HL-60 (cell line): ENCODE measurements around the gene FMN1.

Experiments
- GABPA ChIP-seq: IDR thresholded peaks from 2 replicates; pipeline ENCODE4 v1.6.1; 2012; ENCODE audit warnings: low read depth
- POLR2AphosphoS5 ChIP-seq: IDR thresholded peaks from 2 replicates; pipeline ENCODE4 v1.6.1; 2012; ENCODE audit warnings: low read depth
- REST ChIP-seq: IDR thresholded peaks from 2 replicates; pipeline ENCODE4 v1.6.1; 2012; ENCODE audit warnings: low read depth; ENCODE audit not compliant: insufficient replicate concordance
- SPI1 ChIP-seq: IDR thresholded peaks from 2 replicates; pipeline ENCODE4 v1.6.1; 2012; ENCODE audit warnings: low read depth, mild to moderate bottlenecking, borderline replicate concordance
- TF ChIP-seq, protein P1 (sequence below): IDR thresholded peaks from one replicate; pipeline ENCODE4 v1.5.1; 2011; ENCODE audit warnings: low read length, control low read depth, inconsistent platforms; ENCODE audit not compliant: insufficient read depth

- TF ChIP-seq, protein P1, sequence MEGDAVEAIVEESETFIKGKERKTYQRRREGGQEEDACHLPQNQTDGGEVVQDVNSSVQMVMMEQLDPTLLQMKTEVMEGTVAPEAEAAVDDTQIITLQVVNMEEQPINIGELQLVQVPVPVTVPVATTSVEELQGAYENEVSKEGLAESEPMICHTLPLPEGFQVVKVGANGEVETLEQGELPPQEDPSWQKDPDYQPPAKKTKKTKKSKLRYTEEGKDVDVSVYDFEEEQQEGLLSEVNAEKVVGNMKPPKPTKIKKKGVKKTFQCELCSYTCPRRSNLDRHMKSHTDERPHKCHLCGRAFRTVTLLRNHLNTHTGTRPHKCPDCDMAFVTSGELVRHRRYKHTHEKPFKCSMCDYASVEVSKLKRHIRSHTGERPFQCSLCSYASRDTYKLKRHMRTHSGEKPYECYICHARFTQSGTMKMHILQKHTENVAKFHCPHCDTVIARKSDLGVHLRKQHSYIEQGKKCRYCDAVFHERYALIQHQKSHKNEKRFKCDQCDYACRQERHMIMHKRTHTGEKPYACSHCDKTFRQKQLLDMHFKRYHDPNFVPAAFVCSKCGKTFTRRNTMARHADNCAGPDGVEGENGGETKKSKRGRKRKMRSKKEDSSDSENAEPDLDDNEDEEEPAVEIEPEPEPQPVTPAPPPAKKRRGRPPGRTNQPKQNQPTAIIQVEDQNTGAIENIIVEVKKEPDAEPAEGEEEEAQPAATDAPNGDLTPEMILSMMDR: no peak
- no peak for TF ChIP-seq POLR2AphosphoS5
- no peak for TF ChIP-seq GABPA
- TF ChIP-seq REST: no peak
- TF ChIP-seq SPI1: no peak
Observed at GRCh38 chr15:32928876-32929275, 265.6 kb downstream of the FMN1 start.
